SK-N-SH (cell line): ENCODE measurements around the gene UNC93B1.
"Not testable (repeated sequence)": the region's sequence is repeated elsewhere in the genome, so short reads cannot be mapped to it uniquely, and the experiment has no call there.

Source experiments
- CHD2 ChIP-seq: fragments of 150-350 bp; IDR thresholded peaks from 2 replicates; pipeline ENCODE4 v1.6.1; 2018; ENCODE audit warnings: low read length; ENCODE audit not compliant: partially characterized antibody
- CTCF ChIP-seq: fragments of 200-600 bp; sonication (generic); IDR thresholded peaks from 2 replicates; pipeline ENCODE4 v1.6.1; 2017; ENCODE audit warnings: antibody characterized with exemption, mild to moderate bottlenecking, moderate library complexity
- EZH2phosphoT487 ChIP-seq: fragments of 200-600 bp; sonication (generic); IDR thresholded peaks from 2 replicates; pipeline ENCODE4 v1.6.1; 2017; ENCODE audit warnings: low read depth, mixed run types, mild to moderate bottlenecking, antibody characterized with exemption, moderate library complexity, borderline replicate concordance
- FOSL2 ChIP-seq: IDR thresholded peaks from 2 replicates; pipeline ENCODE4 v1.4.0; 2012; ENCODE audit warnings: low read depth, mild to moderate bottlenecking, moderate library complexity, borderline replicate concordance
- FOXJ3 ChIP-seq: sonication (generic); formaldehyde crosslinking; IDR thresholded peaks from 2 replicates; pipeline ENCODE4 v1.5.1; 2020; ENCODE audit warnings: mild to moderate bottlenecking, missing genetic modification reagents
- GABPA ChIP-seq: IDR thresholded peaks from 2 replicates; pipeline ENCODE4 v1.4.0; 2012; ENCODE audit warnings: low read depth, mild to moderate bottlenecking
- MEF2A ChIP-seq: IDR thresholded peaks from 2 replicates; pipeline ENCODE4 v1.4.0; 2012; ENCODE audit warnings: low read depth, borderline replicate concordance
- REST ChIP-seq: IDR thresholded peaks from 2 replicates; pipeline ENCODE4 v1.6.1; 2012; ENCODE audit warnings: mild to moderate bottlenecking, low read depth, low read length, moderate library complexity
- USF1 ChIP-seq: IDR thresholded peaks from 2 replicates; pipeline ENCODE4 v1.4.0; 2012; ENCODE audit warnings: low read depth, borderline replicate concordance
- YY1 ChIP-seq: IDR thresholded peaks from 2 replicates; pipeline ENCODE4 v1.4.0; 2012; ENCODE audit warnings: low read depth, mild to moderate bottlenecking
- TF ChIP-seq, protein P1 (sequence below): fragments of 150-350 bp; IDR thresholded peaks from 2 replicates; pipeline ENCODE4 v1.6.1; 2017; ENCODE audit warnings: antibody characterized with exemption, low read length, low read depth, borderline replicate concordance

DNA sequence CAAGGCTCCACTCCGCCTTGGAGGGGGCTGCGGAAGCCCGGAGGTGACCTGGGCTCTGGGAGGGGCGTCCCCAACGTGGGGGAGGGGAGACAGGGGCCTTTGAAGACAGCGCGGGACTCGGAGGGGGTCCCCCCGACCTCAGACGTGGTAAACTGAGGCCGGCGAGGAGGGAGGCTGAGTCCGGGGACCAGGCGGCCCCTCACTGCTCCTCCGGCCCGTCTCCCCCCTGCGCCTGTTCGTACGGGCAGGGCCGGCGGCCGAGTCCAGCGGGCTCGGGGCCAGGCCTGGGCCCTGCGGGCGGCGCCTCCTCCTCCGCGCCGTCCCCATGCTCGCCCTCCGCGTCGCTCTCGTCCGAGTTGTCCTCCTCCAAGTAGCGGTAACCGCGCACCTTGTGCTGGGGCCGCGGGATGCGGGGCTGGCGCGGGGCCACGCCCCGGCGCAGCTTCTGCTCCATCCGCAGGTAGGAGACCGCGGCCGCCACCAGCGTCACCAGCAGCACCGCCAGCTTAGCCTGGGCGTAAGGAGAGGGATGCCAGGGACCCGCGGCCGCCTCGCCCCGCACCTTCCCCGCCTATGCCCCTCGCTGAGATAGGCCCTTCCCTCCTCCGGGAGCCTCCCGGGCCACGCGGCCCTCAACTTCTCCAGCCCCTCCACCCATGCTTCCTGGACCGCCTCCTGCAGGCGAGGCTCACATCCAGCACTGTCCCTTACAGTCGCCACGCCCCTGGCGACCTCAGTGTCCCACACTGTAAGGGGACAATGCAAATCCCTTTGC is 12.4 kb downstream of the UNC93B1 start:
- not testable (repeated sequence) for TF ChIP-seq USF1; REST; CTCF; GABPA; YY1; MEF2A; EZH2phosphoT487; CHD2; FOXJ3 (CRISPR knock-in tag); FOSL2
- TF ChIP-seq, protein P1, sequence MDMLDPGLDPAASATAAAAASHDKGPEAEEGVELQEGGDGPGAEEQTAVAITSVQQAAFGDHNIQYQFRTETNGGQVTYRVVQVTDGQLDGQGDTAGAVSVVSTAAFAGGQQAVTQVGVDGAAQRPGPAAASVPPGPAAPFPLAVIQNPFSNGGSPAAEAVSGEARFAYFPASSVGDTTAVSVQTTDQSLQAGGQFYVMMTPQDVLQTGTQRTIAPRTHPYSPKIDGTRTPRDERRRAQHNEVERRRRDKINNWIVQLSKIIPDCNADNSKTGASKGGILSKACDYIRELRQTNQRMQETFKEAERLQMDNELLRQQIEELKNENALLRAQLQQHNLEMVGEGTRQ: not testable (repeated sequence)
